ENCODE data around the gene TBL1XR1. TPM values are rescaled to one million over a fixed set of nuclear protein-coding genes. Genes with fewer than 3 reads are reported as not detected.
A peak's percentile ranks its signal among the peaks of the same experiment; 100 is the strongest.

The TBL1XR1 gene
- total RNA-seq, 6 experiments from 2014 or later: 32.6 to 80.6 (median 56.2) TPM

- no peak for TF ChIP-seq POLR2A (IDR thresholded peaks at IDR 0.05)
- TF ChIP-seq CTCF (IDR thresholded peaks at IDR 0.05): no peak
- no peak for DNase-seq
- no peaks in the 10 kb centered on the region for H3K27me3 ChIP-seq
- H3K9me3 ChIP-seq: no peaks in the 10 kb centered on the region
- H3K4me1 ChIP-seq: no peaks in the 10 kb centered on the region
- no peak overlapping the region for H3K27ac ChIP-seq
- H3K36me3 ChIP-seq: no peaks in the 10 kb centered on the region
- no peak overlapping the region for H3K4me3 ChIP-seq
- intact Hi-C loops (cut with DNase I): no loop called here
- ATAC-seq: no peak
Measured at GRCh38 chr3:177093966-177094365, 103.3 kb downstream of the TBL1XR1 start.

- Histone ChIP-seq H3K36me3 (no peaks in the 10 kb centered on the region), H3K9me3 (no peaks in the 10 kb centered on the region), H3K4me1 (no peaks in the 10 kb centered on the region), H3K4me3 (no peak overlapping the region), H3K27me3 (no peaks in the 10 kb centered on the region), H3K27ac (no peak overlapping the region)
- 58% methylated on average over 1 of the region's 1 CpG for WGBS (ENCODE audit: insufficient coverage, low coverage, low lambda C conversion rate, missing lambda C conversion rate)
- ATAC-seq (no peak), DNase-seq (no peak)
- no peak for TF ChIP-seq POLR2A (IDR thresholded peaks at IDR 0.05)
- TF ChIP-seq CTCF (IDR thresholded peaks at IDR 0.05): no peak
- intact Hi-C loops (cut with DNase I): no loop called here
Measured at GRCh38 chr3:177089901-177090300, 107.4 kb downstream of the TBL1XR1 start.

GRCh38 chr3:177089110-177089509 is 108.2 kb downstream of the TBL1XR1 start:
- no peaks in the 10 kb centered on the region for H3K36me3 ChIP-seq
- H3K4me1 ChIP-seq: no peaks in the 10 kb centered on the region
- DNase-seq: no peak
- no peak overlapping the region for H3K27ac ChIP-seq
- 82% methylated on average over 3 of the region's 3 CpGs for WGBS (ENCODE audit: insufficient coverage, low coverage, low lambda C conversion rate, missing lambda C conversion rate)
- no peak for ATAC-seq
- intact Hi-C loops (cut with DNase I): no loop called here
- TF ChIP-seq CTCF (IDR thresholded peaks at IDR 0.05) (no peak), POLR2A (IDR thresholded peaks at IDR 0.05) (no peak)
- H3K4me3 ChIP-seq: no peak overlapping the region
- no peaks in the 10 kb centered on the region for H3K9me3 ChIP-seq
- no peaks in the 10 kb centered on the region for H3K27me3 ChIP-seq

GRCh38 chr3:177085794-177086193 is 111.5 kb downstream of the TBL1XR1 start:
- 82% methylated on average over 2 of the region's 2 CpGs for WGBS (ENCODE audit: insufficient coverage, low coverage, low lambda C conversion rate, missing lambda C conversion rate)
- TF ChIP-seq CTCF (IDR thresholded peaks at IDR 0.05): no peak
- TF ChIP-seq POLR2A (IDR thresholded peaks at IDR 0.05): no peak
- DNase-seq (no peak), ATAC-seq (peak in 1 of 4 donors; percentile 20)
- H3K4me1 ChIP-seq: no peaks in the 10 kb centered on the region
- H3K27me3 ChIP-seq: no peaks in the 10 kb centered on the region
- H3K9me3 ChIP-seq: no peaks in the 10 kb centered on the region
- no peaks in the 10 kb centered on the region for H3K36me3 ChIP-seq
- no peak overlapping the region for H3K27ac ChIP-seq
- intact Hi-C loops (cut with DNase I): no loop called here
- H3K4me3 ChIP-seq: no peak overlapping the region

DNA sequence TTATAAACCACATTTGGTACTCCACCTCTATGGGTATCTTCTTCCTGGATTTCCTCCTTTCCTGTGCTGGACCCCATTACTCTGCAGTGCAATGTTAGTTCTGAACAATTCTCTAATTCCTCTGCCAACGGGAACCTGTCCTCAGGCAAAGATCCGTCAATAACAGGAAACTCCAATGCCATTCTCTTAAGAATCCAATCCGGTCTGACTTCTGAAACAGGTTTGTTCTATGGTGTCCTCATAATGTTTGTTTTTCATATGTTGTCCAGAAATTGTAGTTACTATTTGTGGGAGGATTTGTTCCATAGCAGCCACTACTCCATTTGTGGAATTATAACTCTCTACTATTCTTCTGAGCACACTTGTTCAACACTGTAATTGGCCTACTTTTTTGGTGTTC is 112.7 kb downstream of the TBL1XR1 start:
- no peaks in the 10 kb centered on the region for H3K36me3 ChIP-seq
- H3K27ac ChIP-seq: no peak overlapping the region
- 74% methylated on average over 3 of the region's 3 CpGs for WGBS (ENCODE audit: insufficient coverage, low coverage, low lambda C conversion rate, missing lambda C conversion rate)
- intact Hi-C loops (cut with DNase I): no loop called here
- H3K4me1 ChIP-seq: peaks cover 0 to 5% (median 0%) of the 10 kb centered on the region in 4 donors
- no peaks in the 10 kb centered on the region for H3K27me3 ChIP-seq
- ATAC-seq: no peak
- H3K4me3 ChIP-seq: no peak overlapping the region
- H3K9me3 ChIP-seq: no peaks in the 10 kb centered on the region
- TF ChIP-seq POLR2A (IDR thresholded peaks at IDR 0.05): no peak
- TF ChIP-seq CTCF (IDR thresholded peaks at IDR 0.05): no peak
- no peak for DNase-seq
